GM10266 (cell line): ENCODE measurements around the gene ARID5A.

ENCODE experiments used
- DNase-seq: peaks from one replicate; pipeline ENCODE4 v3.0.0; 2012; ENCODE audit errors: extremely low spot score
- CTCF ChIP-seq: IDR thresholded peaks from 2 replicates; pipeline ENCODE4 v1.5.1; 2012; ENCODE audit warnings: mild to moderate bottlenecking, low read depth; ENCODE audit not compliant: control insufficient read depth, insufficient read depth; ENCODE audit errors: missing control alignments

The ARID5A gene

GRCh38 chr2:96565111-96565510 lies 28.6 kb downstream of the ARID5A start:
- no peak for TF ChIP-seq CTCF

GRCh38 chr2:96568094-96568493 lies 31.5 kb downstream of the ARID5A start:
- TF ChIP-seq CTCF, result no peak
- no peak for DNase-seq

More at GRCh38 chr2:96565111-96565510, 28.6 kb downstream of the ARID5A start:
- no peak for DNase-seq

GRCh38 chr2:96574364-96574763 lies 37.8 kb downstream of the ARID5A start:
- no peak for TF ChIP-seq CTCF
- DNase-seq, result no peak

- TF ChIP-seq CTCF, result no peak
- no peak for DNase-seq
These were observed 39.4 kb downstream of the ARID5A start for GRCh38 chr2:96575785-96576456.

- no peak for TF ChIP-seq CTCF
- no peak for DNase-seq
These were observed 40.9 kb downstream of the ARID5A start for GRCh38 chr2:96577501-96577900.

GRCh38 chr2:96578731-96579130 lies 42.2 kb downstream of the ARID5A start:
- no peak for TF ChIP-seq CTCF
- no peak for DNase-seq

- TF ChIP-seq CTCF, result no peak
- no peak for DNase-seq
These were observed 42.9 kb downstream of the ARID5A start for GRCh38 chr2:96579422-96579821.
